Measurements from ENCODE around the gene GAS2L1. TPM values are rescaled to one million over a fixed set of nuclear protein-coding genes. Genes with fewer than 3 reads are reported as not detected.

Gene GAS2L1
- polyA plus RNA-seq, 2 of the 4 experiments (the other 2 are of a cell fraction) = 7.6 to 17.2 TPM

GRCh38 chr22:29290061-29290460, 16.4 kb upstream of the GAS2L1 start:
- no peak overlapping the region for H3K4me3 ChIP-seq
- ChIA-PET POLR2A (no interaction called here), CTCF (interaction anchor here (0.6 to 1.9 kb wide), 2 partner anchors 16 to 69 kb away, joined by 3 to 4 read pairs; no protein-coding TSS in a partner anchor)
- H3K4me1 ChIP-seq = no peaks in the 10 kb centered on the region; the same call in 2 of the 3 replicates
- DNase-seq (ENCODE audit: low read depth in 1 of 2, low spot score in 1 of 2) (no peak), ATAC-seq (no peak), FAIRE-seq (no peak)
- H3K9me3 ChIP-seq = no peaks in the 10 kb centered on the region
- no peak overlapping the region for H3K27ac ChIP-seq
- WGBS (ENCODE audit: missing lambda C conversion rate) = 93% methylated on average over 5 of the region's 5 CpGs
- no peak overlapping the region for H3K4me2 ChIP-seq
- TF ChIP-seq KDM5A (IDR thresholded peaks at IDR 0.05) (no peak), NFE2L2 (conservative IDR thresholded peaks at IDR 0.05; ENCODE audit: low read length) (no peak), ZNF302 (CRISPR knock-in tag; IDR thresholded peaks at IDR 0.05) (no peak), HOXB5 (CRISPR knock-in tag; IDR thresholded peaks at IDR 0.05) (no peak), RFX5 (IDR thresholded peaks at IDR 0.05) (no peak), POLR2AphosphoS2 (conservative IDR thresholded peaks at IDR 0.05; ENCODE audit: low read length) (no peak), ZFP36 (IDR thresholded peaks at IDR 0.05; ENCODE audit: borderline replicate concordance, partially characterized antibody) (no peak), HEYL (CRISPR knock-in tag; IDR thresholded peaks at IDR 0.05) (no peak), HDAC2 (IDR thresholded peaks at IDR 0.05) (no peak), RCOR1 (IDR thresholded peaks at IDR 0.05; ENCODE audit: low read depth, low read length) (no peak), NR3C1 (IDR thresholded peaks at IDR 0.05) (no peak), FOSB (CRISPR knock-in tag; IDR thresholded peaks at IDR 0.05) (no peak), MAFK (IDR thresholded peaks at IDR 0.05; ENCODE audit: partially characterized antibody) (no peak), FOXS1 (CRISPR knock-in tag; IDR thresholded peaks at IDR 0.05) (no peak), RAD21 (conservative IDR thresholded peaks at IDR 0.05 in 1 of 2, IDR thresholded peaks at IDR 0.05 in 1 of 2) (no peak), MAZ (IDR thresholded peaks at IDR 0.05; ENCODE audit: borderline replicate concordance, low read depth, low read length) (no peak)

- no peak overlapping the region for H3K27ac ChIP-seq
- H3K4me3 ChIP-seq = no peak overlapping the region
- no peak overlapping the region for H3K4me2 ChIP-seq
- WGBS (ENCODE audit: missing lambda C conversion rate) = 75% methylated on average over 7 of the region's 7 CpGs
- TF ChIP-seq HEYL (CRISPR knock-in tag; IDR thresholded peaks at IDR 0.05) = no peak
- TF ChIP-seq BHLHE40 (IDR thresholded peaks at IDR 0.05; ENCODE audit: low read depth, low read length) = no peak
- no peak for TF ChIP-seq KDM5A (IDR thresholded peaks at IDR 0.05)
- TF ChIP-seq MAZ (IDR thresholded peaks at IDR 0.05; ENCODE audit: borderline replicate concordance, low read depth, low read length) = no peak
- TF ChIP-seq JUNB (IDR thresholded peaks at IDR 0.05) = no peak
- TF ChIP-seq E2F6 (IDR thresholded peaks at IDR 0.05; ENCODE audit: borderline replicate concordance, low read depth) = no peak
- no peak for TF ChIP-seq POLR2A (IDR thresholded peaks at IDR 0.05; ENCODE audit: low read length)
- no peak for TF ChIP-seq MYC (IDR thresholded peaks at IDR 0.05; ENCODE audit: borderline replicate concordance, low read length)
- no peak for TF ChIP-seq USF2 (IDR thresholded peaks at IDR 0.05)
- TF ChIP-seq CBX8 (IDR thresholded peaks at IDR 0.05) = no peak
- no peak for TF ChIP-seq HOXA7 (CRISPR knock-in tag; IDR thresholded peaks at IDR 0.05)
- TF ChIP-seq EHMT2 (IDR thresholded peaks at IDR 0.05; ENCODE audit: low read depth) = no peak
- TF ChIP-seq RCOR1 (IDR thresholded peaks at IDR 0.05; ENCODE audit: low read depth, low read length) = no peak
- TF ChIP-seq JUN (IDR thresholded peaks at IDR 0.05) = no peak
- TF ChIP-seq RNF2 (IDR thresholded peaks at IDR 0.05; ENCODE audit: borderline replicate concordance, low read depth) = no peak
- no peak for TF ChIP-seq PBX3 (IDR thresholded peaks at IDR 0.05)
- no peak for TF ChIP-seq MAFK (IDR thresholded peaks at IDR 0.05; ENCODE audit: partially characterized antibody)
- TF ChIP-seq MAX (IDR thresholded peaks at IDR 0.05) = no peak
- H3K4me1 ChIP-seq = no peaks in the 10 kb centered on the region; the same call in 2 of the 3 replicates
- ChIA-PET POLR2A (no interaction called here), CTCF (interaction anchor here (1.9 kb wide), 1 partner anchor 14 kb away, joined by 4 read pairs; no protein-coding TSS in a partner anchor)
- FAIRE-seq (no peak), ATAC-seq (0 out of 6 replicates have a peak, but pooled peaks of 1 of the 2 experiments have one; percentile 48), DNase-seq (ENCODE audit: low read depth in 1 of 2, low spot score in 1 of 2) (no peak)
- H3K9me3 ChIP-seq = no peaks in the 10 kb centered on the region
Measured at GRCh38 chr22:29291215-29291614, 15.2 kb upstream of the GAS2L1 start.

Data from A549 (cell line).